NB4 (cell line): Measurements from ENCODE around the gene ETV4.
A peak's percentile ranks its signal among the peaks of the same experiment; 100 is the strongest.

Source experiments
- DNase-seq: peaks from one replicate; pipeline ENCODE4 v3.0.0; 2010; ENCODE audit warnings: low read depth
- H3K4me3 ChIP-seq: one replicate; pipeline ENCODE4 v1.5.1; 2011; ENCODE audit warnings: mild to moderate bottlenecking, low read depth, low read length, moderate library complexity
- MYC ChIP-seq: IDR thresholded peaks from 2 replicates; pipeline ENCODE4 v1.6.1; 2011; ENCODE audit warnings: low read depth, low read length
- POLR2A ChIP-seq: IDR thresholded peaks from 2 replicates; pipeline ENCODE4 v1.6.1; 2011; ENCODE audit warnings: mild to moderate bottlenecking; ENCODE audit not compliant: insufficient read length; ENCODE audit errors: extremely low read depth
- TF ChIP-seq, protein P1 (sequence below): IDR thresholded peaks from 2 replicates; pipeline ENCODE4 v1.6.1; 2011; ENCODE audit warnings: low read depth, low read length
- TF ChIP-seq, protein P2 (sequence below): IDR thresholded peaks from one replicate; pipeline ENCODE4 v1.5.1; 2012; ENCODE audit warnings: low read depth, low read length

ETV4 gene

DNA sequence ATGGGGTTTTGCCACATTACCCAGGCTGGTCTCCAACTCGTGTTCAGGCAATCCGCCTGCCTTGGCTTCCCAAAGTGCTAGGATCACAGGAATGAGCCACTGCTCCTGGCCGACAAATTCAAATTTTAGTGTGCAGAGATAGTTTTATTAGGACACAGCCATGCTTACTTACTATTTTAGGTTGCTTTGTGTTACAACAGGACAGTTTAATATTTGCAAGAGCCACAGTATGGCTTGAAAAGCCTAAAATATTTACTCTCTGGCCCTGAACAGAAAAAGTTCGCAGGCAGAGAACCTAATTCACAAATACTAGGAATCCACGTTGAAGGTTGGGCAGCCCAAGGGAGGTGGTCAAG lies 12.6 kb upstream of the ETV4 start:
- no peak for DNase-seq
- TF ChIP-seq, protein P1, sequence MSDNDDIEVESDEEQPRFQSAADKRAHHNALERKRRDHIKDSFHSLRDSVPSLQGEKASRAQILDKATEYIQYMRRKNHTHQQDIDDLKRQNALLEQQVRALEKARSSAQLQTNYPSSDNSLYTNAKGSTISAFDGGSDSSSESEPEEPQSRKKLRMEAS, result no peak
- TF ChIP-seq, protein P2, sequence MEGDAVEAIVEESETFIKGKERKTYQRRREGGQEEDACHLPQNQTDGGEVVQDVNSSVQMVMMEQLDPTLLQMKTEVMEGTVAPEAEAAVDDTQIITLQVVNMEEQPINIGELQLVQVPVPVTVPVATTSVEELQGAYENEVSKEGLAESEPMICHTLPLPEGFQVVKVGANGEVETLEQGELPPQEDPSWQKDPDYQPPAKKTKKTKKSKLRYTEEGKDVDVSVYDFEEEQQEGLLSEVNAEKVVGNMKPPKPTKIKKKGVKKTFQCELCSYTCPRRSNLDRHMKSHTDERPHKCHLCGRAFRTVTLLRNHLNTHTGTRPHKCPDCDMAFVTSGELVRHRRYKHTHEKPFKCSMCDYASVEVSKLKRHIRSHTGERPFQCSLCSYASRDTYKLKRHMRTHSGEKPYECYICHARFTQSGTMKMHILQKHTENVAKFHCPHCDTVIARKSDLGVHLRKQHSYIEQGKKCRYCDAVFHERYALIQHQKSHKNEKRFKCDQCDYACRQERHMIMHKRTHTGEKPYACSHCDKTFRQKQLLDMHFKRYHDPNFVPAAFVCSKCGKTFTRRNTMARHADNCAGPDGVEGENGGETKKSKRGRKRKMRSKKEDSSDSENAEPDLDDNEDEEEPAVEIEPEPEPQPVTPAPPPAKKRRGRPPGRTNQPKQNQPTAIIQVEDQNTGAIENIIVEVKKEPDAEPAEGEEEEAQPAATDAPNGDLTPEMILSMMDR, result no peak
- no peak for TF ChIP-seq POLR2A
- H3K4me3 ChIP-seq, result no peak overlapping the region

DNA sequence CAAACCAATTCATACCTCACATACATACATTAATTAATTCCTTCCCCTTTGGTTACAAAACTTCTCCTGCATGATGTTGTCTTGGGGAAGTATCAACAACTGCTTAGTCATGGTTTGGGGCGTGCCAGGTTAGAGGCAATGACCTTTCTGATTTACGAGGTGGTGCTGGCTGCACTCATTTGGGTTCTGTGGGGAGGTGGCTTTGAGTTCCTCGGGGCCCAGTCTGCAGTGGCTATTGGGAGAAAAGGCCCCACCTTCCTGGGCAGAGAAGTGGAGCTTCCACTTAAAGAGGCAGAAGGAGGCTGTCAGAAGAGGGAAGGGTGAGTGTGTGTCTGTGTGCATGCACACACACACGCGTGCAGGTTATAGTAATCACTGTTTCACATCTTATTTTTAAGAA lies 10.2 kb upstream of the ETV4 start:
- TF ChIP-seq, protein P1, result 0 out of 2 replicates have a peak, but pooled peaks have one; percentile 6
- no peak for TF ChIP-seq MYC
- TF ChIP-seq, protein P2, result no peak
- H3K4me3 ChIP-seq, result no peak overlapping the region
- peak; percentile 92 for DNase-seq

DNA sequence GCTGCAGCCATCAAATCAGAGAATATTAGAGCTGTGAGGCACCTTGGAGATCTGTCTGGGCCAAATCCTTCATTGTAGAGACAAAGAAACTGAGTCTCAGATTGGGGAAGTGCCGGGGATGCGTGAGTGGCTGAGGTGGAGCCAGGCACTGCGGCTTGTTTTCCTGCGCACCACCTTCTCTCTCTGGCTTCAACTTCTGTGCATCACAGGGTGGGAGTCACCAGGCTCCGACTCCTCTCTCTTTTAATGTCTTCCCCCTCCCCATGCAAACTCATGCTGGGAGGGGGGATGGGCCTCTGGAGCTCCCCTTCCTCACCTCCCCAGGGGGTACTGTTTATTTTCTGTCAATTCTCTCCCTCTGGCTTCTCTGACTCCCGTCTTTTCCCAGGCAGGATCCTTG lies 8.7 kb upstream of the ETV4 start:
- TF ChIP-seq MYC (no peak), POLR2A (no peak)
- TF ChIP-seq, protein P1, result no peak
- TF ChIP-seq, protein P2, result no peak
- DNase-seq, result no peak
- no peak overlapping the region for H3K4me3 ChIP-seq

DNA sequence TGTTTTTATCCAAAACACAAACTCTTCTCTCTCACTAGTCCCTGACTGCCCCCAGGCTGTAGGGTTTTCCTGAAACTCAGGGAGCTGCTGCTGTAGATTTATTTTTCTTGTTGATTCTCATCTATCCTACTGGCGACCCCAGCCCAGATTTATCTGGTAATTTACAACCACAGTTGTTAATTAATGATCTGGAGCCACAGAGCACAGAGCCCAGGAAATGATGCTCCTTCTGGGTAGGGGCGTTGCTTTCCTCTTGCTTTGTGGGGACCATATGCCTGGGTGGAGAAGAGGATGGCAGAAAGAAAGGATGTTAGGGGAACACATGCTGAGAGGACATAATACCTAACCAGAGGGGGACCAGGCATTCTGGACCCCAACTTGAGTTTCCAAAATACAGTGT lies 7.4 kb upstream of the ETV4 start:
- no peak overlapping the region for H3K4me3 ChIP-seq
- DNase-seq, result no peak
- TF ChIP-seq, protein P2, result no peak
- TF ChIP-seq POLR2A (no peak), MYC (no peak)
- TF ChIP-seq, protein P1, result no peak

DNA sequence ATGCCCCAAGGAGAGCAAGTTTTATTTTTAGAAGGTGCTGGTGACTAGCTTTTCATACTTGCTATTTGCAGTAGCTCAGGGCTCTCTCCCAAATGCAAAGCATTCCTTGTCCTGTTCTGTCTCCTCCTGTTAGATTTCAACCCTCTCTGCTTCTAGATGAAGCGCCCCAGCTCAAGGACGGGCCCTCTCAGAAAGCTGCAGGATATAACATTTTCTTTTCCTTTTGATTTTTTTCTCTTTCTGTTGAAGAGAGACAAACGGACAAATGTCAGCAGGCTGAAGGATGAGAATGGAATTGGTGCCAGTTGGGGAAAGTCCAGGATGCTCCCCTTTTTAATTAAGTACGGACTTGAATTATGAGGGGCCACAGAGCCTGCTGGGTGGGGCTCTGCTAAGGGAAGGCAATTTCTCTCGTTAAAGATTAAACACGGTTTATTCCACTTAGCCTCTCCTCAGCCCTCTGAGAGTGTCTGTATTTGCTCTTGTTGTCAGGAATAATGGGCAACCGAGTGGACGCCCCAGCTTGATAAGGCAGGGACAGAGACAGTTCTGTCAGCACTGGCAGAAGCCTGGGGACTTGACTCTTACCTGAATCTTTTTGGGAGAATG lies 6.2 kb upstream of the ETV4 start:
- DNase-seq, result no peak
- H3K4me3 ChIP-seq, result no peak overlapping the region
- TF ChIP-seq, protein P1, result no peak
- TF ChIP-seq, protein P2, result no peak
- TF ChIP-seq MYC (no peak), POLR2A (no peak)
